HCT116 (cell line): Measurements from ENCODE around the gene ALDH9A1. TPM values are rescaled to one million over a fixed set of nuclear protein-coding genes. Genes with fewer than 3 reads are reported as not detected.

Source experiments
- ATAC-seq: fragments of 200-7000 bp; cut with Tn5 transposase; 2 replicates; pipeline ENCODE4 v1.9.1; 2020; ENCODE audit warnings: mild to moderate bottlenecking, moderate library complexity
- BruUV-seq: library from RNA; stranded (reverse); fragments of 400-500 nt; replicated peaks from 2 replicates; lab custom pipeline; 2021; lab: Mats Ljungman, UMichigan
- CTCF ChIA-PET: fragments of 300-600 bp; sonication (Branson Sonifier 250); formaldehyde crosslinking; loops from one replicate; lab custom pipeline; 2021; ENCODE audit warnings: antibody characterized with exemption; lab: Charles Lee
- POLR2A ChIA-PET: fragments of 300-600, 350-600 bp; sonication (Branson Sonifier 250); formaldehyde crosslinking; loops from one replicate; lab custom pipeline; 2021; ENCODE audit warnings: antibody characterized with exemption; lab: Charles Lee
- RAD21 ChIA-PET, 2 experiments: fragments of 300-600 bp; sonication (Branson Sonifier 250); formaldehyde crosslinking; loops; one replicate each; lab custom pipeline; 2023; ENCODE audit warnings: low total read pairs in 2 of 2; ENCODE audit not compliant: uncharacterized antibody in 2 of 2, unreplicated experiment in 2 of 2, low non-redundant PET in 1 of 2; lab: Charles Lee
- DNase-seq: peaks from one replicate; pipeline ENCODE4 v3.0.0-alpha.2; 2010; ENCODE audit warnings: low read depth, low spot score
- H2AFZ ChIP-seq: fragments of 200-600 bp; shearing (Covaris generic), sonication (generic); 2 replicates; pipeline ENCODE4 v1.6.1; 2017; ENCODE audit warnings: low read depth, mixed run types, mixed read lengths, antibody characterized with exemption, low read length; ENCODE audit not compliant: poor library complexity, severe bottlenecking
- H3K27ac ChIP-seq: 2 replicates; pipeline ENCODE4 v1.5.1; 2012; ENCODE audit warnings: low read depth, low read length
- H3K27me3 ChIP-seq: fragments of 200-600 bp; sonication (generic); 2 replicates; pipeline ENCODE4 v1.6.1; 2016; ENCODE audit warnings: mixed run types, low read length, mixed read lengths; ENCODE audit not compliant: insufficient read depth
- H3K36me3 ChIP-seq, 2 experiments: fragments of 200-500 bp in 1 of 2; fragments of 200-600 bp in 1 of 2; sonication (Bioruptor generic) in 1 of 2; sonication (generic) in 1 of 2; 2 replicates each; pipeline versions ENCODE4 v1.5.1 to v1.6.1; 2014 to 2016; ENCODE audit warnings: low read length in 2 of 2, inconsistent platforms in 1 of 2, mixed read lengths in 1 of 2, mixed run types in 1 of 2; ENCODE audit not compliant: insufficient read depth in 2 of 2, control insufficient read depth in 1 of 2
- H3K4me1 ChIP-seq, 2 experiments: fragments of 200-600 bp in 1 of 2; sonication (generic) in 1 of 2; 2 replicates each; pipeline versions ENCODE4 v1.5.1 to v1.6.1; 2012 to 2017; ENCODE audit warnings: low read length in 2 of 2, inconsistent platforms in 1 of 2, mild to moderate bottlenecking in 1 of 2, mixed read lengths in 1 of 2, mixed run types in 1 of 2, moderate library complexity in 1 of 2; ENCODE audit not compliant: insufficient read depth in 2 of 2, control insufficient read depth in 1 of 2
- H3K4me2 ChIP-seq: fragments of 200-600 bp; sonication (generic); 2 replicates; pipeline ENCODE4 v1.6.1; 2017; ENCODE audit warnings: mixed run types, low read length, mixed read lengths
- H3K4me3 ChIP-seq, 2 experiments: fragments of 200-600 bp in 1 of 2; sonication (generic) in 1 of 2; replicated peaks in 1 of 2; 2 replicates each; pipeline ENCODE4 v1.5.1; 2011 to 2016; ENCODE audit warnings: low read length in 2 of 2, control low read depth in 1 of 2, low read depth in 1 of 2, mild to moderate bottlenecking in 1 of 2, mixed read lengths in 1 of 2, mixed run types in 1 of 2
- H3K79me2 ChIP-seq: fragments of 200-600 bp; sonication (generic); 2 replicates; pipeline ENCODE4 v1.6.1; 2017; ENCODE audit warnings: mild to moderate bottlenecking, mixed run types, low read length, moderate library complexity, mixed read lengths; ENCODE audit not compliant: insufficient read depth
- H3K9ac ChIP-seq: fragments of 200-600 bp; sonication (generic); 2 replicates; pipeline ENCODE4 v1.6.1; 2016; ENCODE audit warnings: low read length, mixed read lengths
- H3K9me2 ChIP-seq: fragments of 200-600 bp; sonication (generic), shearing (Covaris generic); 2 replicates; pipeline ENCODE4 v1.6.1; 2017; ENCODE audit warnings: mixed run types, mild to moderate bottlenecking, moderate library complexity; ENCODE audit not compliant: insufficient read depth
- H3K9me3 ChIP-seq, 2 experiments: fragments of 200-500 bp in 1 of 2; fragments of 200-600 bp in 1 of 2; sonication (Bioruptor generic) in 1 of 2; sonication (generic) in 1 of 2; 2 replicates each; pipeline ENCODE4 v1.6.1; 2014 to 2017; ENCODE audit warnings: low read length in 2 of 2, mixed read lengths in 2 of 2, inconsistent platforms in 1 of 2, low read depth in 1 of 2, mild to moderate bottlenecking in 1 of 2, mixed run types in 1 of 2, moderate library complexity in 1 of 2; ENCODE audit not compliant: control insufficient read depth in 1 of 2, insufficient read depth in 1 of 2
- H4K20me1 ChIP-seq: fragments of 200-600 bp; sonication (generic), shearing (Covaris generic); 2 replicates; pipeline ENCODE4 v1.6.1; 2017; ENCODE audit warnings: mixed run types, mild to moderate bottlenecking, moderate library complexity; ENCODE audit not compliant: insufficient read depth
- CBX3 ChIP-seq: IDR thresholded peaks from 2 replicates; pipeline ENCODE4 v1.6.1; 2012; ENCODE audit warnings: low read depth
- CEBPB ChIP-seq: IDR thresholded peaks from 2 replicates; pipeline ENCODE4 v1.6.1; 2012; ENCODE audit warnings: low read depth
- EGR1 ChIP-seq: IDR thresholded peaks from 2 replicates; pipeline ENCODE4 v1.6.1; 2012; ENCODE audit warnings: low read depth
- ELF1 ChIP-seq: IDR thresholded peaks from 2 replicates; pipeline ENCODE4 v1.6.1; 2012; ENCODE audit warnings: low read depth, borderline replicate concordance
- FOSL1 ChIP-seq: IDR thresholded peaks from 2 replicates; pipeline ENCODE4 v1.6.1; 2012; ENCODE audit warnings: low read depth
- JUND ChIP-seq: IDR thresholded peaks from 2 replicates; pipeline ENCODE4 v1.6.1; 2012
- MAX ChIP-seq: IDR thresholded peaks from 2 replicates; pipeline ENCODE4 v1.6.1; 2012
- POLR2A ChIP-seq: IDR thresholded peaks from 2 replicates; pipeline ENCODE4 v1.7.0; 2011; ENCODE audit warnings: borderline replicate concordance; ENCODE audit not compliant: insufficient read depth, insufficient read length; ENCODE audit errors: extremely low read depth
- POLR2AphosphoS5 ChIP-seq: IDR thresholded peaks from 2 replicates; pipeline ENCODE4 v1.6.1; 2011; ENCODE audit warnings: mild to moderate bottlenecking, low read depth, low read length, moderate library complexity
- RAD21 ChIP-seq: IDR thresholded peaks from 2 replicates; pipeline ENCODE4 v1.6.1; 2012; ENCODE audit warnings: low read depth, mild to moderate bottlenecking
- SRF ChIP-seq: IDR thresholded peaks from 2 replicates; pipeline ENCODE4 v1.6.1; 2012; ENCODE audit warnings: low read depth
- TCF7L2 ChIP-seq: IDR thresholded peaks from 2 replicates; pipeline ENCODE4 v1.7.0; 2011; ENCODE audit warnings: borderline replicate concordance, inconsistent platforms; ENCODE audit not compliant: insufficient read depth, insufficient read length; ENCODE audit errors: extremely low read depth
- YY1 ChIP-seq: IDR thresholded peaks from 2 replicates; pipeline ENCODE4 v1.6.1; 2011; ENCODE audit warnings: low read length, low read depth, moderate library complexity, mild to moderate bottlenecking; ENCODE audit not compliant: insufficient replicate concordance; ENCODE audit errors: extremely low read depth
- ZNF274 ChIP-seq: fragments of 200-500 bp; sonication (Bioruptor generic); IDR thresholded peaks from 2 replicates; pipeline ENCODE4 v1.6.1; 2014; ENCODE audit warnings: mild to moderate bottlenecking, low read depth, low read length, inconsistent platforms
- intact Hi-C: fragments of 100-400 bp; cut with micrococcal nuclease; formaldehyde crosslinking; loops from 2 replicates; pipeline ENCODE4 v1.10.0; 2022
- total RNA-seq: library from RNA; stranded (reverse); gene quantifications from one replicate; pipeline ENCODE4 v1.2.1, GENCODE V29; 2021; ENCODE audit not compliant: unreplicated experiment
- TF ChIP-seq, protein P1 (sequence below): IDR thresholded peaks from 2 replicates; pipeline ENCODE4 v1.6.1; 2012
- TF ChIP-seq, protein P2 (sequence below): IDR thresholded peaks from 2 replicates; pipeline ENCODE4 v1.6.1; 2012; ENCODE audit warnings: low read depth

The ALDH9A1 gene
- total RNA-seq, 1 experiment from 2014 or later: 46.0 TPM

GRCh38 chr1:165623624-165624023 lies 74.7 kb downstream of the ALDH9A1 start:
- Histone ChIP-seq H4K20me1 (no peaks in the 10 kb centered on the region), H3K4me3 (no peak overlapping the region), H3K9ac (no peak overlapping the region), H3K9me2 (no peaks in the 10 kb centered on the region), H3K27ac (no peak overlapping the region), H3K27me3 (no peaks in the 10 kb centered on the region), H3K4me1 (no peaks in the 10 kb centered on the region), H3K79me2 (no peaks in the 10 kb centered on the region), H3K36me3 (no peaks in the 10 kb centered on the region), H3K9me3 (no peaks in the 10 kb centered on the region), H2AFZ (no peak overlapping the region), H3K4me2 (no peak overlapping the region)
- ChIA-PET CTCF (no interaction called here), RAD21 (interaction anchor here in 1 of 2 experiments (0.6 kb wide), 1 partner anchor 249 kb away, joined by 3 read pairs; no protein-coding TSS in a partner anchor), POLR2A (no interaction called here)
- no peak for TF ChIP-seq JUND
- no peak for TF ChIP-seq CBX3
- TF ChIP-seq, protein P1, sequence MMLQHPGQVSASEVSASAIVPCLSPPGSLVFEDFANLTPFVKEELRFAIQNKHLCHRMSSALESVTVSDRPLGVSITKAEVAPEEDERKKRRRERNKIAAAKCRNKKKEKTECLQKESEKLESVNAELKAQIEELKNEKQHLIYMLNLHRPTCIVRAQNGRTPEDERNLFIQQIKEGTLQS: no peak
- no peak for TF ChIP-seq POLR2AphosphoS5
- TF ChIP-seq YY1: no peak
- TF ChIP-seq, protein P2, sequence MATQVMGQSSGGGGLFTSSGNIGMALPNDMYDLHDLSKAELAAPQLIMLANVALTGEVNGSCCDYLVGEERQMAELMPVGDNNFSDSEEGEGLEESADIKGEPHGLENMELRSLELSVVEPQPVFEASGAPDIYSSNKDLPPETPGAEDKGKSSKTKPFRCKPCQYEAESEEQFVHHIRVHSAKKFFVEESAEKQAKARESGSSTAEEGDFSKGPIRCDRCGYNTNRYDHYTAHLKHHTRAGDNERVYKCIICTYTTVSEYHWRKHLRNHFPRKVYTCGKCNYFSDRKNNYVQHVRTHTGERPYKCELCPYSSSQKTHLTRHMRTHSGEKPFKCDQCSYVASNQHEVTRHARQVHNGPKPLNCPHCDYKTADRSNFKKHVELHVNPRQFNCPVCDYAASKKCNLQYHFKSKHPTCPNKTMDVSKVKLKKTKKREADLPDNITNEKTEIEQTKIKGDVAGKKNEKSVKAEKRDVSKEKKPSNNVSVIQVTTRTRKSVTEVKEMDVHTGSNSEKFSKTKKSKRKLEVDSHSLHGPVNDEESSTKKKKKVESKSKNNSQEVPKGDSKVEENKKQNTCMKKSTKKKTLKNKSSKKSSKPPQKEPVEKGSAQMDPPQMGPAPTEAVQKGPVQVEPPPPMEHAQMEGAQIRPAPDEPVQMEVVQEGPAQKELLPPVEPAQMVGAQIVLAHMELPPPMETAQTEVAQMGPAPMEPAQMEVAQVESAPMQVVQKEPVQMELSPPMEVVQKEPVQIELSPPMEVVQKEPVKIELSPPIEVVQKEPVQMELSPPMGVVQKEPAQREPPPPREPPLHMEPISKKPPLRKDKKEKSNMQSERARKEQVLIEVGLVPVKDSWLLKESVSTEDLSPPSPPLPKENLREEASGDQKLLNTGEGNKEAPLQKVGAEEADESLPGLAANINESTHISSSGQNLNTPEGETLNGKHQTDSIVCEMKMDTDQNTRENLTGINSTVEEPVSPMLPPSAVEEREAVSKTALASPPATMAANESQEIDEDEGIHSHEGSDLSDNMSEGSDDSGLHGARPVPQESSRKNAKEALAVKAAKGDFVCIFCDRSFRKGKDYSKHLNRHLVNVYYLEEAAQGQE: no peak
- TF ChIP-seq ELF1: no peak
- TF ChIP-seq CEBPB: no peak
- no peak for TF ChIP-seq MAX
- TF ChIP-seq FOSL1: no peak
- no peak for TF ChIP-seq EGR1
- no peak for TF ChIP-seq SRF
- no peak for TF ChIP-seq POLR2A
- no peak for TF ChIP-seq RAD21
- TF ChIP-seq TCF7L2: no peak
- TF ChIP-seq ZNF274: no peak
- intact Hi-C loops: no loop called here
- no peak for ATAC-seq
- no peak for DNase-seq
- no TSS peak for BruUV-seq
